ENCODE measurements around the gene ZNF827. TPM values are rescaled to one million over a fixed set of nuclear protein-coding genes. Genes with fewer than 3 reads are reported as not detected.

ZNF827 gene, protein sequence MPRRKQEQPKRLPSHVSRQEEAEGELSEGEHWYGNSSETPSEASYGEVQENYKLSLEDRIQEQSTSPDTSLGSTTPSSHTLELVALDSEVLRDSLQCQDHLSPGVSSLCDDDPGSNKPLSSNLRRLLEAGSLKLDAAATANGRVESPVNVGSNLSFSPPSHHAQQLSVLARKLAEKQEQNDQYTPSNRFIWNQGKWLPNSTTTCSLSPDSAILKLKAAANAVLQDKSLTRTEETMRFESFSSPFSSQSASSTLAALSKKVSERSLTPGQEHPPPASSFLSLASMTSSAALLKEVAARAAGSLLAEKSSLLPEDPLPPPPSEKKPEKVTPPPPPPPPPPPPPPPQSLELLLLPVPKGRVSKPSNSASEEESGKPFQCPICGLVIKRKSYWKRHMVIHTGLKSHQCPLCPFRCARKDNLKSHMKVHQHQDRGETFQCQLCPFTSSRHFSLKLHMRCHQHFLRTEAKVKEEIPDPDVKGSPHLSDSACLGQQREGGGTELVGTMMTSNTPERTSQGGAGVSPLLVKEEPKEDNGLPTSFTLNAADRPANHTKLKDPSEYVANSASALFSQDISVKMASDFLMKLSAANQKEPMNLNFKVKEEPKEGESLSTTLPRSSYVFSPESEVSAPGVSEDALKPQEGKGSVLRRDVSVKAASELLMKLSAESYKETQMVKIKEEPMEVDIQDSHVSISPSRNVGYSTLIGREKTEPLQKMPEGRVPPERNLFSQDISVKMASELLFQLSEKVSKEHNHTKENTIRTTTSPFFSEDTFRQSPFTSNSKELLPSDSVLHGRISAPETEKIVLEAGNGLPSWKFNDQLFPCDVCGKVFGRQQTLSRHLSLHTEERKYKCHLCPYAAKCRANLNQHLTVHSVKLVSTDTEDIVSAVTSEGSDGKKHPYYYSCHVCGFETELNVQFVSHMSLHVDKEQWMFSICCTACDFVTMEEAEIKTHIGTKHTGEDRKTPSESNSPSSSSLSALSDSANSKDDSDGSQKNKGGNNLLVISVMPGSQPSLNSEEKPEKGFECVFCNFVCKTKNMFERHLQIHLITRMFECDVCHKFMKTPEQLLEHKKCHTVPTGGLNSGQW
- 9.4 TPM for total RNA-seq

DNA sequence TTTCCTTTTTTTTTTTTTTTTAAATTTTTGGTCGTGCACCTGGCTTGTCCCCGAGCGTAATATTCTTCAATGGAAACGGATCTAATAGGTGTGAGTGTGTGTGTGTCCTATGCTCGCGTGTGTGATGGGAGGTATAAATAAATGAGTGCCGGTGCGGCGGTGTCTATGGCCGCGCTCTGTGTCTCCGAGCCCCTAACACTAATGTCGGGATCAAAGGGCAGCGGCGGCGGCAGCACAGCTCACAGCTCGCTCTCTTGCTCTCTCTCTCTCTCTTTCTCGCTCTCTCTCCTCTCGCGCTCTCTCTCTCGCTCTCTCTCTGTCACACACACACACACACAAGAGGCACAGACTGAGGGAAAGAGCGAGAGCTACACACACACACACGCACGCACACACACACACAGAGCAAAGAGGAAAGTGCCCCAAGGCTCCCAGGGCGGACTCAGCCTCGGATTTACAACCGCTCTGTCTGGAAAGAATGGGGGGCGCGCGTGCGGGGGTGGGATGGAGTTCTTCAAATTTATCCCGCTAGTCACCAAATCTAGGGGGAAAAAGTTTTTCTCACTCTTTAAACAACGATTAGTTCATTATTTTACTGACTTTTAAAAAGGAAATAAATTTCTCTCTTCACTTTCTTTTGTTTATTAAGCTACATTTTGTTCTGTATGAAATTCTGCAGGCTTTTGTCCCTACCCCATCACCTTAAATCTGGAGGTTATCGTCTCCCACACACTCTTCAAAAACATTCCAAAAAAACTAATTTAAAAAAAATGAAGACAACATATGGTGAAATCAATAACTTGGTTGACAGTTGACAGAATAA lies at the start of gene ZNF827:
Gene ZNF827 (minus strand): TSS at position 206 of the 823 bp plus-strand sequence. CDS start 416 bp downstream, outside the sequence.
- peak within 1 kb of the TSS; percentile 87 to 94 (median 90) for H3K9ac ChIP-seq (ENCODE audit: low read depth in 1 of 3, low read length in 3 of 3)
- peak within 1 kb of the TSS; percentile 93 to 98 (median 97) for H3K4me3 ChIP-seq (ENCODE audit: low read length in 3 of 3)
- no peaks in the 10 kb centered on the region for H3K9me3 ChIP-seq (ENCODE audit: control insufficient read depth in 3 of 3, low read length in 3 of 3)
- no peaks in the 10 kb centered on the region for H3K36me3 ChIP-seq (ENCODE audit: control insufficient read depth in 3 of 3, insufficient read depth in 3 of 3, low read length in 3 of 3)
- peak within 1 kb of the TSS; percentile 90 for H3K27ac ChIP-seq (ENCODE audit: low read depth, low read length)
- H3K4me1 ChIP-seq (ENCODE audit: control insufficient read depth in 3 of 3, insufficient read depth in 3 of 3, low read length in 3 of 3), result peaks cover 12 to 19% (median 14%) of the 10 kb centered on the region in 3 donors
- no peaks in the 10 kb centered on the region for H3K27me3 ChIP-seq (ENCODE audit: control insufficient read depth in 3 of 3, insufficient read depth in 3 of 3, low read length in 3 of 3)

DNA sequence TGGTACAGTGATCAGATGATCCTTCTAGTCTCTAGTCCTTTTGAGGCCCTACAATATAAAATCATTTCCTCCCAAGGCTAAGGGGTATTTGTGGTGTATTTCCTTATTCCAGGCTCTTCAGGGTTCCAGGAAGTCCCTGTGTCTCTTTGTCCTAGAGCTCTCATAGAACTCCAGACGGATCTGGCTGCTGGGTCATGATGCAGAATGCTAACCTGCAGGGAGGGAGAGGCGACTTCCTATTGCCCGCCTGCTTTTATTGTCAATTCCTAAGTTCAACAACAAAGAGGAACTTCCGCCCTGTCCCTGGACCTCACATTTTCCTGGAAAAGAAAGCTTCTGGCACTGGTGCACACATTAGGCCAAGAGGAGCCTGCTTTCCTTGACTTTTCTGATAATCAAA lies 45.9 kb upstream of the ZNF827 start:
- H3K4me3 ChIP-seq (ENCODE audit: low read length in 3 of 3), result no peak overlapping the region
- no peaks in the 10 kb centered on the region for H3K36me3 ChIP-seq (ENCODE audit: control insufficient read depth in 3 of 3, insufficient read depth in 3 of 3, low read length in 3 of 3)
- H3K4me1 ChIP-seq (ENCODE audit: control insufficient read depth in 3 of 3, insufficient read depth in 3 of 3, low read length in 3 of 3), result no peaks in the 10 kb centered on the region
- H3K9me3 ChIP-seq (ENCODE audit: control insufficient read depth in 3 of 3, low read length in 3 of 3), result no peaks in the 10 kb centered on the region
- no peak overlapping the region for H3K27ac ChIP-seq (ENCODE audit: low read depth, low read length)
- H3K9ac ChIP-seq (ENCODE audit: low read depth in 1 of 3, low read length in 3 of 3), result no peak overlapping the region
- no peaks in the 10 kb centered on the region for H3K27me3 ChIP-seq (ENCODE audit: control insufficient read depth in 3 of 3, insufficient read depth in 3 of 3, low read length in 3 of 3)

DNA sequence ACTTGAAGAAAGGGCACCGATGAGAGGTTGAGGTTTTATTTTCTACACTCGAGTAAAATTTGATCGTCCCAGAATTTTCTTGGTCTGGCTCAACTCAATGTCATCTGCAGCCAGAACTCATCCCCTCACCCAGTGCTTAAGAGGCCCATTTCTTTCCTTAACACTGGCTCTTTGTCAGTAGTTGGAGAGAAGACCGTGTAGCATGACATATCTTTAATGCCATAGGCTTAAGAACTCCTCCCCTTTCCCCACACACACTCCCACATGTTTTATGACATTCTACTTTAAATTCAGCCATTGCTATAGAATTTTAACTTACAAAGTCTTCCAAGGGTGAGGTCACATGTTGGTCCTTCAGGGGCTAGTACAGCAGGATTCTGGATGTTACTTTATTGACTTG lies 44.2 kb upstream of the ZNF827 start:
- Histone ChIP-seq H3K4me1 (ENCODE audit: control insufficient read depth in 3 of 3, insufficient read depth in 3 of 3, low read length in 3 of 3) (no peaks in the 10 kb centered on the region), H3K4me3 (ENCODE audit: low read length in 3 of 3) (no peak overlapping the region), H3K9ac (ENCODE audit: low read depth in 1 of 3, low read length in 3 of 3) (no peak overlapping the region), H3K27ac (ENCODE audit: low read depth, low read length) (no peak overlapping the region), H3K36me3 (ENCODE audit: control insufficient read depth in 3 of 3, insufficient read depth in 3 of 3, low read length in 3 of 3) (no peaks in the 10 kb centered on the region), H3K27me3 (ENCODE audit: control insufficient read depth in 3 of 3, insufficient read depth in 3 of 3, low read length in 3 of 3) (no peaks in the 10 kb centered on the region), H3K9me3 (ENCODE audit: control insufficient read depth in 3 of 3, low read length in 3 of 3) (no peaks in the 10 kb centered on the region)

DNA sequence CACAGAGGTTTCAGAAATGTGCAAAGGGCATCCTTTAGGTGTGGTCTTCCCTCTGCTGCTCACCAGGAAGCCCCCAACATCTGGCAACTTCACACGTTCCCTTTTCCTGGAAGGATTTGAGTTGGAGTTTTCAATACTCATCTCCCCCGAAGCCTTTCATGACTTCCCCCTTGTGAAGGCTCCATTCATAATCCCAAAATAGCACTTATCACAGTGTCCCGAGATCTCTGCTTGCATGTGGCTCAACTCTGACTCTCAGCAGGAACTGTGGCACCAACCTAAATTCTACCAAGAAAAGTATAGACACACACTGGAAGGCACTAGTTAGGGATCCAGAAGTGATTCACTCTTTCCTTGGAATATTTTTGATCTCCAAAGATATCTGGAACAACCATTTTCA lies 40.5 kb upstream of the ZNF827 start:
- Histone ChIP-seq H3K36me3 (ENCODE audit: control insufficient read depth in 3 of 3, insufficient read depth in 3 of 3, low read length in 3 of 3) (no peaks in the 10 kb centered on the region), H3K4me3 (ENCODE audit: low read length in 3 of 3) (no peak overlapping the region), H3K9ac (ENCODE audit: low read depth in 1 of 3, low read length in 3 of 3) (no peak overlapping the region), H3K4me1 (ENCODE audit: control insufficient read depth in 3 of 3, insufficient read depth in 3 of 3, low read length in 3 of 3) (no peaks in the 10 kb centered on the region), H3K27ac (ENCODE audit: low read depth, low read length) (no peak overlapping the region), H3K27me3 (ENCODE audit: control insufficient read depth in 3 of 3, insufficient read depth in 3 of 3, low read length in 3 of 3) (no peaks in the 10 kb centered on the region), H3K9me3 (ENCODE audit: control insufficient read depth in 3 of 3, low read length in 3 of 3) (no peaks in the 10 kb centered on the region)

DNA sequence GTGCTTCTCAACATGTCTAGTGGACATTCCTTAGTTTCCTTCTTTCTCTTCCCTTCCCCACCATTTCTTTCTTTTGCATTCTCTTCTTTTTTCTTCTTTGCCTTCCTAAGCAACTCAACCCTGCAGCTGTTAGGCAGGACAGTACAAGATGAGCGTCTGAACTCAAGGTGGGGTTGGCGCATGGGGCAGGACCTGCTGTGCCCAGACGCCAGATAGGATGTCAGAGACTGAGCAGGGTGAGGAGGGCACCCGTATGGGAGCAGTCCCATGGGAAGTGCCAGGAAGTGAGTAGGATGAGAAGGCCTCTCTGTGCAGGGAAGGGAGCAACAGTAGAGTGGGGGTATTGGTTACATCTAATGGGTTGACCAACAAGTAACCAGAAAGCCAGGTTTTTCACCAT lies 38.1 kb upstream of the ZNF827 start:
- Histone ChIP-seq H3K27ac (ENCODE audit: low read depth, low read length) (no peak overlapping the region), H3K4me3 (ENCODE audit: low read length in 3 of 3) (no peak overlapping the region), H3K4me1 (ENCODE audit: control insufficient read depth in 3 of 3, insufficient read depth in 3 of 3, low read length in 3 of 3) (no peaks in the 10 kb centered on the region), H3K9me3 (ENCODE audit: control insufficient read depth in 3 of 3, low read length in 3 of 3) (no peaks in the 10 kb centered on the region), H3K27me3 (ENCODE audit: control insufficient read depth in 3 of 3, insufficient read depth in 3 of 3, low read length in 3 of 3) (no peaks in the 10 kb centered on the region), H3K9ac (ENCODE audit: low read depth in 1 of 3, low read length in 3 of 3) (no peak overlapping the region), H3K36me3 (ENCODE audit: control insufficient read depth in 3 of 3, insufficient read depth in 3 of 3, low read length in 3 of 3) (no peaks in the 10 kb centered on the region)

DNA sequence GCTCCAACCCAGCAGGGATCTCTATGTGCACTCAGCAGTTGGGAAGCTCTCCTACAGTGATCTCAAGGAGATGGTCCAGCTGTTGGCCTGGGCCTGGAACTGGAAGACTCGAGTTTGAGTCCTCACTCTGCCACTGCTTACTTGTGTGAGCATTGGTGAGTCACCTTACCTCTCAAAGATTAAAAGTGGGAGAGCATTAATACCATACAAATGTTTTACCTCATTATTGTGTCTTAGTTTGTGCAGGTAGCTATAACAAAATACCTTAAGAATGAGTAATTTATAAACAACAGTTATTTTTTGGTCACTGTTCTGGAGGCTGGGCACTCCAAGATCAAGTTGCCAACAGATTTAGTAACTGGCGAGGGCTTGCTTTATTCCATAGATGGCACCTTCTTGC lies 21.4 kb upstream of the ZNF827 start:
- Histone ChIP-seq H3K36me3 (ENCODE audit: control insufficient read depth in 3 of 3, insufficient read depth in 3 of 3, low read length in 3 of 3) (no peaks in the 10 kb centered on the region), H3K4me3 (ENCODE audit: low read length in 3 of 3) (no peak overlapping the region), H3K9me3 (ENCODE audit: control insufficient read depth in 3 of 3, low read length in 3 of 3) (no peaks in the 10 kb centered on the region), H3K27me3 (ENCODE audit: control insufficient read depth in 3 of 3, insufficient read depth in 3 of 3, low read length in 3 of 3) (no peaks in the 10 kb centered on the region), H3K9ac (ENCODE audit: low read depth in 1 of 3, low read length in 3 of 3) (no peak overlapping the region), H3K4me1 (ENCODE audit: control insufficient read depth in 3 of 3, insufficient read depth in 3 of 3, low read length in 3 of 3) (no peaks in the 10 kb centered on the region), H3K27ac (ENCODE audit: low read depth, low read length) (no peak overlapping the region)

DNA sequence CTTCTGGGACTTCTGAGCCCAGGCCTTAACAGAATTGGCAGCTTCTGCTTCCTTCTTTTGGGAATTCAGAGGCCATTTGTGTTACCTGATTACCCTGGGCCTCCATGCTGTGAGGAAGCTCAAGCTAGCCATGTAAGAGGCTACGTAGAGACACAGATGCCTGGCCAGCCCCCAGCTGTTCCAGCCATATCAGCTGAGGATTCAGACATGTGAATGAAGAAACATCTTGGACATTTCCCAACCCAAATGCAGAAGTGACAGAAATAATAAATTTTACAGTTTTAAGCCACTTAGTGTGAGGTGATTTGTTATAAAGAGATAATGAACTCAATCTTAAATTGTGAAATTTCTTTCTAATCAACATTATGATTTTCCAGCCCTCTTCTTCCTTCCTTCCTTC lies 18.7 kb upstream of the ZNF827 start:
- H3K36me3 ChIP-seq (ENCODE audit: control insufficient read depth in 3 of 3, insufficient read depth in 3 of 3, low read length in 3 of 3), result no peaks in the 10 kb centered on the region
- H3K9ac ChIP-seq (ENCODE audit: low read depth in 1 of 3, low read length in 3 of 3), result no peak overlapping the region
- H3K4me1 ChIP-seq (ENCODE audit: control insufficient read depth in 3 of 3, insufficient read depth in 3 of 3, low read length in 3 of 3), result no peaks in the 10 kb centered on the region
- H3K4me3 ChIP-seq (ENCODE audit: low read length in 3 of 3), result no peak overlapping the region
- no peak overlapping the region for H3K27ac ChIP-seq (ENCODE audit: low read depth, low read length)
- no peaks in the 10 kb centered on the region for H3K27me3 ChIP-seq (ENCODE audit: control insufficient read depth in 3 of 3, insufficient read depth in 3 of 3, low read length in 3 of 3)
- H3K9me3 ChIP-seq (ENCODE audit: control insufficient read depth in 3 of 3, low read length in 3 of 3), result no peaks in the 10 kb centered on the region

DNA sequence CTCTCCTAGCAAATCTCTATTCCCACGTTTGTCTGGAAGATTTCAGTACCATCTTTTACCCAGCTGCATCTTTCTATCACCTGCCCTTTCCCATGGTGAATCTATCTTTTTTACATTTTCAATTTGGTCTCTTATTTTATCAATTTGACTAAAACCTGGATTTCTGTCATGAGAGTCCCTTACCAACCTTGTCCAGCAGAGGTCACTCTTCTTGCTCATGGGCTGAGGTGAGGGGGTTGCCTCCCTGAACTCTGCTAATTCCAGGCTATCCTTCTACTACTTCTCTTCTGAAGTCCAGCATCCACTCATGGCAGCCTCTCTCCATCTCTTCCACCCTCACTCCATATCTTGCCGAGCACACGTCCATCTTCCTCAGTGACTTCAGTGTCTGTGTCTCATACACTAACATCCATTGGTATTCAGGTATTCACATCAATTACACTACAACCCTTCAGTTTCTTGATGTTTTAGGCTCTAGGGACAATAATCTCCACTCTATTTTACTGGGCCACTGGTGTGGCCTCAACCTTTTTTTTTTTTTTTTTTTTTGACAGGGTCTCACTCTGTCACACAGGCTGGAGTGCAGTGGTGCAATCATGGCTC lies 17.8 kb upstream of the ZNF827 start:
- Histone ChIP-seq H3K4me3 (ENCODE audit: low read length in 3 of 3) (no peak overlapping the region), H3K27me3 (ENCODE audit: control insufficient read depth in 3 of 3, insufficient read depth in 3 of 3, low read length in 3 of 3) (no peaks in the 10 kb centered on the region), H3K36me3 (ENCODE audit: control insufficient read depth in 3 of 3, insufficient read depth in 3 of 3, low read length in 3 of 3) (no peaks in the 10 kb centered on the region), H3K4me1 (ENCODE audit: control insufficient read depth in 3 of 3, insufficient read depth in 3 of 3, low read length in 3 of 3) (no peaks in the 10 kb centered on the region), H3K9me3 (ENCODE audit: control insufficient read depth in 3 of 3, low read length in 3 of 3) (no peaks in the 10 kb centered on the region), H3K27ac (ENCODE audit: low read depth, low read length) (no peak overlapping the region), H3K9ac (ENCODE audit: low read depth in 1 of 3, low read length in 3 of 3) (no peak overlapping the region)

DNA sequence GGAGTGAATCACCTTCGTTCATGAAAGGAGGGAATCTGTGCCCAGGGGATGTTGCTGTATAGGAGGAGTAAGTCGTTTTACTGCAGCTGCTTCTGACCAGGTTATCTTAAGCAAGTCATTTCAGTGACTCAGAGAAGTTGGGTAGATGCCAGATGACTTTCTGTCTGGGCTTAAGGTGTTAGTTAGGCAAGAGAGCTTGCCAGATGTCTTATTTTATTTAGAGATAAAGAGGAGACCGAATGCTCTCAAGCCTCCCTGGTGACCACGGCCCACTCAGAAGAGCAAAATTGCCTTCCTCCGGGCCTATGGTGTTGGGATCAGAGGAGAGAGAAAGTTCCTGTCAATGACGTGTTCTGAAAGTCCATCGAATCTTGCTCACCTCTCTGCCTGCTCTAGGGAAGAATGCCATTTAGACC lies 16.3 kb upstream of the ZNF827 start:
- Histone ChIP-seq H3K27ac (ENCODE audit: low read depth, low read length) (no peak overlapping the region), H3K4me1 (ENCODE audit: control insufficient read depth in 3 of 3, insufficient read depth in 3 of 3, low read length in 3 of 3) (no peaks in the 10 kb centered on the region), H3K9me3 (ENCODE audit: control insufficient read depth in 3 of 3, low read length in 3 of 3) (no peaks in the 10 kb centered on the region), H3K9ac (ENCODE audit: low read depth in 1 of 3, low read length in 3 of 3) (no peak overlapping the region), H3K36me3 (ENCODE audit: control insufficient read depth in 3 of 3, insufficient read depth in 3 of 3, low read length in 3 of 3) (no peaks in the 10 kb centered on the region), H3K4me3 (ENCODE audit: low read length in 3 of 3) (no peak overlapping the region), H3K27me3 (ENCODE audit: control insufficient read depth in 3 of 3, insufficient read depth in 3 of 3, low read length in 3 of 3) (no peaks in the 10 kb centered on the region)

All from skeletal muscle tissue (tissue), 4 donors.